Activated CD4-positive, alpha-beta T cell treated with anti-CD3 and anti-CD28 coated beads, Interleukin-2, amount 10 ng/mL, durations not matched to agents 7 days and 5 days (primary cell): ENCODE data around the gene NFKBIB. TPM values are rescaled to one million over a fixed set of nuclear protein-coding genes. Genes with fewer than 3 reads are reported as not detected.
"Not testable (repeated sequence)": the region's sequence is repeated elsewhere in the genome, so short reads cannot be mapped to it uniquely, and the experiment has no call there.

ENCODE experiments used
- CTCF ChIA-PET: fragments of 350-600 bp; sonication (Branson Sonifier 250); formaldehyde crosslinking; loops from one replicate; lab custom pipeline; 2021; ENCODE audit warnings: antibody characterized with exemption; lab: Charles Lee
- POLR2A ChIA-PET: fragments of 350-600 bp; sonication (Branson Sonifier 250); formaldehyde crosslinking; loops from one replicate; lab custom pipeline; 2021; ENCODE audit warnings: antibody characterized with exemption; lab: Charles Lee
- DNase-seq: peaks from one replicate; pipeline ENCODE4 v3.0.0-alpha.2; 2020
- H3K27ac Mint-ChIP-seq: one replicate; pipeline ENCODE4 v1.8.0; 2021; ENCODE audit warnings: mild to moderate bottlenecking, moderate library complexity, mixed read lengths
- H3K27me3 Mint-ChIP-seq: one replicate; pipeline ENCODE4 v1.8.0; 2021; ENCODE audit warnings: mixed read lengths
- H3K36me3 Mint-ChIP-seq: one replicate; pipeline ENCODE4 v1.8.0; 2021; ENCODE audit warnings: low read depth, mixed read lengths
- H3K4me1 Mint-ChIP-seq: one replicate; pipeline ENCODE4 v1.8.0; 2021; ENCODE audit warnings: mixed read lengths
- H3K4me3 Mint-ChIP-seq: one replicate; pipeline ENCODE4 v1.8.0; 2021; ENCODE audit warnings: mild to moderate bottlenecking, moderate library complexity, mixed read lengths
- H3K9me3 Mint-ChIP-seq: one replicate; pipeline ENCODE4 v1.8.0; 2021; ENCODE audit warnings: mixed read lengths
- total RNA-seq, 2 experiments: library from RNA; stranded (reverse); gene quantifications; one replicate each; pipeline ENCODE4 v1.2.3, GENCODE V29; 2021

NFKBIB gene, protein sequence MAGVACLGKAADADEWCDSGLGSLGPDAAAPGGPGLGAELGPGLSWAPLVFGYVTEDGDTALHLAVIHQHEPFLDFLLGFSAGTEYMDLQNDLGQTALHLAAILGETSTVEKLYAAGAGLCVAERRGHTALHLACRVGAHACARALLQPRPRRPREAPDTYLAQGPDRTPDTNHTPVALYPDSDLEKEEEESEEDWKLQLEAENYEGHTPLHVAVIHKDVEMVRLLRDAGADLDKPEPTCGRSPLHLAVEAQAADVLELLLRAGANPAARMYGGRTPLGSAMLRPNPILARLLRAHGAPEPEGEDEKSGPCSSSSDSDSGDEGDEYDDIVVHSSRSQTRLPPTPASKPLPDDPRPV
- total RNA-seq: 10 to 100 TPM; 31.6 to 32.2 TPM

DNA sequence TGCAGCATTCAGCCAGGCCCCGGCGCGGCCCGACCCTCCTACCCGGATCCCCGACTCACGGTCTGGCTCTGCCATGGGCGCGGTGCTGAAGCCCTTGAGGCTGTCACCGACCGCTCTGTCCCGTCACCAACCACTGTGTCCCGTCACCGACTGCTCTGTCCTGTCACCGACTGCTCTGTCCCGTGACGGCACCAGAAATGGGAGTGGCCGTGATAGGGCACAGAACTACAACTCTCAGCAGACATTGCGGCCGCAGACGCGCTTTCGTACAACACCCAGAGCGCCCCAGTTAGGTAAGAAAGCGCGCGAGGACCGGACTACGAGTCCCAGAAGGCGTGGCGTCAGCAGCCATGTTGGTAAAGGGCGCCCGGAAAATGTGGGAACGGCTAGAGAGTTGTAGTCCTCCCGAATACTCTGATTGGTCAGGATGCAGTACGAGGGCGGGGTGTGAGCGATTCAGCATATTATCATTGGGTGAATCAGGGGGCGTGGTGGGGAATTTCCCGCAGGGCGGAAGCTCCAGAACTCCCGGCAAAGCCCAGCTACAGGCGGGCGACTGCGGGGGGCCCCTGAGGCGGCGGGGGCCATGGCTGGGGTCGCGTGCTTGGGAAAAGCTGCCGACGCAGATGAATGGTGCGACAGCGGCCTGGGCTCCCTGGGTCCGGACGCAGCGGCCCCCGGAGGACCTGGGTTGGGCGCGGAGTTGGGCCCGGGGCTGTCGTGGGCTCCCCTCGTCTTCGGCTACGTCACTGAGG, at the start of gene NFKBIB, which contains the start of gene SIRT2:
Gene NFKBIB (plus strand): TSS at position 523 of the 755 bp plus-strand sequence. CDS start 64 bp downstream, at position 587.
Gene SIRT2 (minus strand): TSS at position 172 of the 755 bp plus-strand sequence. CDS start 97 bp downstream, at position 75.
- Mint-ChIP-seq H3K27me3 (no peaks in the 10 kb centered on the region), H3K27ac (peak within 1 kb of the TSS; percentile 96), H3K36me3 (peaks cover 16% of the 10 kb centered on the region), H3K4me1 (peaks cover 41% of the 10 kb centered on the region), H3K4me3 (peak within 1 kb of the TSS; percentile 92), H3K9me3 (no peaks in the 10 kb centered on the region)
- POLR2A ChIA-PET: interaction anchor here (0.5 kb wide), 1 partner anchor 107 kb away, joined by 3 read pairs; no protein-coding TSS in a partner anchor
- CTCF ChIA-PET: interaction anchor here (0.6 to 2.3 kb wide), 5 partner anchors 12 to 57 kb away, joined by 3 to 16 read pairs (median 3); partner anchors contain the start of genes MRPS12 and SARS2
- peak; percentile 100 for DNase-seq

DNA sequence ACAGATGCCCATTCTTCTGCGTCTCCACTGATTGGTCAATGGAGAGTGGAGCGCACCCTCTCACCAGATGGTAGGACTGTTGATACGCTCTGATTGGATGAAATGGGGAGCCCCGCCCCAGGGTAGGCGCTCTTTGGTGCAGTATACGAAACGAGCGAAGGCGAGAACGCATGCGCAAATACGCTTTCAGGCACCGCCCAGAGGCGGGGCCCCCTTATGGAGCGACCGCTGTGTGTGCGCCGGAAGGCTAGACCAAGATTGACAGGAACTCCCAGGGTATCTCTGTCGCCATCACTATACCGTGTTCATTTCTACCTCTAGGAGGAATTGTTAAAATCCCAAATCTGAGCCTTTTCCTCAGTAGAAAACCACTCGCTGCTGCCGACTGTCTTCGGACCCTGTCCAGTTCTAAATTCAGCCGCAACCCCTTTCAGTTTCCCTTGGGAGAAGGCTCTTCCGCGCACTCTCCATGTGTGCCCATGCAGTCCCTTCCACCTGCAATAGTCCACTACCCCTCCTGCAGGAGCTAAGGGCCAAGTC, 49.3 kb upstream of the NFKBIB start:
- H3K27me3 Mint-ChIP-seq: no peaks in the 10 kb centered on the region
- H3K9me3 Mint-ChIP-seq: no peaks in the 10 kb centered on the region
- H3K27ac Mint-ChIP-seq: peak overlapping the region; percentile 100
- DNase-seq: peak; percentile 100
- CTCF ChIA-PET: no interaction called here
- peaks cover 48% of the 10 kb centered on the region for H3K4me1 Mint-ChIP-seq
- H3K36me3 Mint-ChIP-seq: peaks cover 33% of the 10 kb centered on the region
- peak overlapping the region; percentile 94 for H3K4me3 Mint-ChIP-seq
- POLR2A ChIA-PET: no interaction called here

DNA sequence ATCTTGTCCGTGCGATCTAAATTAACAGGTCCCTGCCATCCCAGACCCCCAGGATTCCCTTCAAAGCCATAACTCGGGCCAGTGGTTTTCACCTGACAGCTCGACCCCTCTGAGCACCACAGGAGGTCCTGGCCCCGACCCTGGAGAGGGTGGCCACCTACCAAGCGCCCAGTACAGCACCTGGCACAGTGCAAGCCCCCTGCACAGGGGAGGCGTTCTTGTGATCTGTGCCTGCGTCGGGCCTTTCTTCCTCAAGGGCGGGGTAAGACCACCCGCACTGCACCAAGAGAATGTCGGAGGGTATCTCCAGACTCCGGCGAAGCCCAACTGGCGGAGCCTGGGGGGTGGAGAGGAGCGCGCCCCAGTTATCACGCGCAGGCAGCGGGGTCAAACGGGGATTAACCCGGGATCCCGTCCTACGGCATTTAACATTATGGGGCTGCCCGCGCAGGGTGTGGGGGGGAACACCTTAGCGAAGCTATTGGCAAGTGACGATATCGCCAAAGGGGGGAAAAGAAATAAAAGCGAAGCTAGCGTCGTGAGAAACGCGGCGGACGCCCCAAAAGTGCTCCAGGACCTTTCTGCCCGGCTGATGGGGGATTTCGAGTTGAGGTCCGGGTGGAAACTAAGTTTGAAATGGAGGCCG, 48.7 kb upstream of the NFKBIB start:
- H3K36me3 Mint-ChIP-seq: peaks cover 27% of the 10 kb centered on the region
- H3K4me3 Mint-ChIP-seq: peak overlapping the region; percentile 94
- H3K4me1 Mint-ChIP-seq: peaks cover 42% of the 10 kb centered on the region

DNA sequence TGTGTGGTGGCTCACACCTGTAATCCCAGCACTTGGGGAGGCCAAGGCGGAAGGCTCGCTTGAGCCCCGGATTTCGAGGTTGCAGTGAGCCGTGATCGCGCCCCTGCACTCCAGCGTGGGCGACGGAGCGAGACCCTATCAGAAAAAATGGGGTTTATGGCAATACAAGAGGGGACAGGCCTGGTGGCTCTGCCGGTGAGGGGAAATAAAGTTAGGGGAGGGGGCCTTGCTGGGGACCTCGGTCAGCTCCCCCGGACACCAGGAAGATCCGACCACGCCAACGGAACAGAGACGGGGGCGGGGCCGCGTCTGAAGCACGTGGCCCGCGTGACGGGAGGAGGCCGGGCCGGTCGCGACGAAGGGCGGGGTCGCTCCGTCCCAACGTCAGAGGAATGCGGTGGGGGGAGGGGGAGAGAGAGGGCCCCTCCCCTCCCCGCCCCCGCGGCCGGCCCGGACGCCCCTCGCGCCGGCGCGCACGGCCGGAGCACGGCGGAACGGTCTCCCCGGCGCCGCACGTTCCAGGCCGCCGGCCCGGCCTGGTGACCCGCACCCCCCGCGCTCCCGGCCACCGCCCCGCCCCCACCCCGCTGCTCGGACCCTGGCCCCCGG, 48.0 kb upstream of the NFKBIB start:
- DNase-seq: peak; percentile 93
- CTCF ChIA-PET: interaction anchor here (0.6 to 2.6 kb wide), 3 partner anchors 11 to 222 kb away, joined by 3 to 11 read pairs (median 5); no protein-coding TSS in a partner anchor
- no peaks in the 10 kb centered on the region for H3K9me3 Mint-ChIP-seq
- H3K4me1 Mint-ChIP-seq: peaks cover 44% of the 10 kb centered on the region
- H3K4me3 Mint-ChIP-seq: peak overlapping the region; percentile 94
- peaks cover 23% of the 10 kb centered on the region for H3K36me3 Mint-ChIP-seq
- no peaks in the 10 kb centered on the region for H3K27me3 Mint-ChIP-seq
- POLR2A ChIA-PET: interaction anchor here (0.6 kb wide), 2 partner anchors 456 to 552 kb away, joined by 3 read pairs; no protein-coding TSS in a partner anchor
- peak overlapping the region; percentile 100 for H3K27ac Mint-ChIP-seq

More for the DNA sequence above, 48.7 kb upstream of the NFKBIB start:
- ChIA-PET CTCF (interaction anchor here (0.6 to 2.6 kb wide), 2 partner anchors 19 to 221 kb away, joined by 3 to 11 read pairs; no protein-coding TSS in a partner anchor), POLR2A (interaction anchor here (0.6 kb wide), 1 partner anchor 456 kb away, joined by 3 read pairs; no protein-coding TSS in a partner anchor)
- peak overlapping the region; percentile 100 for H3K27ac Mint-ChIP-seq
- H3K9me3 Mint-ChIP-seq: no peaks in the 10 kb centered on the region
- no peaks in the 10 kb centered on the region for H3K27me3 Mint-ChIP-seq
- peak; percentile 27 for DNase-seq

DNA sequence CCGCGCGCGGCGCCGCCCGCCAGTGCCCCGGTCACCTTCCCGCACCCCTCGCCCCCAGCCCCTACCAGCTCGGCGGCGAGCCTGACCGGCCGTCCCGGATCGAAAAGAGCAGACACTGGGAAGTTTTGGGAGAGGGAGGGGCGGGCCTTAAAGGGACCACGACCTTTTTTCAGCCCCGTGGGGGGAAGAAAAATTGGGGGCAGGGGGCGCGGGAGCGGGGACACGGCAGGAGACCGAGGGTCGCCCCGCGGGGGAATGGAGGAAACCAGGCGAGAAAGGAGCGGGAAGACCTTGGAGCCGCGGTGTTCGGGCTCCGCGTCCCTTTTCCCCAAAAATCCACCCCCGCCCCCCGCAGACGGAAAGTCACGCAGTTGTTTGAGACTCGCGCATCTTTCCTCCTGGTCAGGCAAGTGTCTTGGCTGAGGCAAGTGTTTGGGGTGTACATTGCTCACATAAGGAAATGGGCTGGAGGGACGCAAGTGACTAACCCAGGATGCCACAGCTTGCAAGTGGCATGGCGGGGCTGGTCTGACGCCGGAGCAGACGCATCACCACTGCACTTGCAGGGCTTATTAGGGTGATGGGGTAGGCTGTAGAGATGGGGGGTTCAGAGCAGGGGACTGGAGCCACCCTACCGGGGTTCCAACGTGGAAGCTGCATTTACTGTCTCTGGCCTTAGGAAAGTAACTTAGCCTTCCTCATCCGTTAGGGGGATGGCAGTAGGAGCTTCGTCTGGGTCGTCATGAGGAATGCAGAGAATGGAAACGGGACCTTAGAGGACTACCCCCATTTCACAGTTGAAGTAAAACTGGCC, 47.3 kb upstream of the NFKBIB start:
- ChIA-PET POLR2A (interaction anchor here (0.6 kb wide), 1 partner anchor 551 kb away, joined by 3 read pairs; no protein-coding TSS in a partner anchor), CTCF (interaction anchor here (1.0 to 2.6 kb wide), 5 partner anchors 8 to 79 kb away, joined by 3 to 11 read pairs (median 3); partner anchors contain the start of genes MRPS12 and NFKBIB)
- peak overlapping the region; percentile 94 for H3K4me3 Mint-ChIP-seq
- H3K27ac Mint-ChIP-seq: peak overlapping the region; percentile 98
- H3K27me3 Mint-ChIP-seq: no peaks in the 10 kb centered on the region
- DNase-seq: peak; percentile 63
- peaks cover 45% of the 10 kb centered on the region for H3K4me1 Mint-ChIP-seq
- H3K9me3 Mint-ChIP-seq: no peaks in the 10 kb centered on the region
- peaks cover 16% of the 10 kb centered on the region for H3K36me3 Mint-ChIP-seq

DNA sequence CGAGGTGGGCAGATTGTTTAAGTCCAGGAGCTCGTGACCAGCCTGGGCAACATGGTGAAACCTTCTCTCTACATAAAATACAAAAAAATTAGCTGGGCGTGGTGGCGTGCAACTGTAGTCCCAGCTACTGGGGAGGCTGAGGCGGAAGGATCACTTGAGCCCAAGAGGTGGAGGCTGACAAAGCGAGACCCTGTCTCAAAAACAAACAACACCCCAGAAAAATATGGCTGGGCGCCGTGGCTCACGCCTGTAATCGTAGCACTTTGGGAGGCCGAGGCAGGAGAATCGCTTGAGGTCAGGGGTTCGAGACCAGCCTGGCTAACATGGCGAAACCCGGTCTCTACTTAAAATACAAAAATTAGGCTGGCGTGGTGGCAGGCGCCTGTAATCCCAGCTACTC, 46.6 kb upstream of the NFKBIB start:
- H3K9me3 Mint-ChIP-seq: no peaks in the 10 kb centered on the region
- peaks cover 10% of the 10 kb centered on the region for H3K36me3 Mint-ChIP-seq
- DNase-seq: no peak
- H3K27me3 Mint-ChIP-seq: no peaks in the 10 kb centered on the region
- H3K27ac Mint-ChIP-seq: peak overlapping the region; percentile 98
- H3K4me3 Mint-ChIP-seq: peak overlapping the region; percentile 94
- POLR2A ChIA-PET: no interaction called here
- peaks cover 44% of the 10 kb centered on the region for H3K4me1 Mint-ChIP-seq
- CTCF ChIA-PET: interaction anchor here (1.0 to 2.6 kb wide), 7 partner anchors 9 to 83 kb away, joined by 3 to 11 read pairs (median 3); partner anchors contain the start of genes MRPS12 and NFKBIB

DNA sequence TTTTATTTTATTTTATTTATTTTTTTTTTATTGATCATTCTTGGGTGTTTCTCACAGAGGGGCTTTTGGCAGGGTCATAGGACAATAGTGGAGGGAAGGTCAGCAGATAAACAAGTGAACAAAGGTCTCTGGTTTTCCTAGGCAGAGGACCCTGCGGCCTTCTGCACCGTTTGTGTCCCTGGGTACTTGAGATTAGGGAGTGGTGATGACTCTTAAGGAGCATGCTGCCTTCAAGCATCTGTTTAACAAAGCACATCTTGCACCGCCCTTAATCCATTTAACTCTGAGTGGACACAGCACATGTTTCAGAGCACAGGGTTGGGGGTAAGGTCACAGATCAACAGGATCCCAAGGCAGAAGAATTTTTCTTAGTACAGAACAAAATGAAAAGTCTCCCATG, 44.8 kb upstream of the NFKBIB start:
- POLR2A ChIA-PET, H3K27me3 Mint-ChIP-seq, H3K9me3 Mint-ChIP-seq, CTCF ChIA-PET, H3K4me3 Mint-ChIP-seq, H3K27ac Mint-ChIP-seq, H3K36me3 Mint-ChIP-seq, DNase-seq: not testable (repeated sequence)
- H3K4me1 Mint-ChIP-seq: peaks cover 41% of the 10 kb centered on the region

DNA sequence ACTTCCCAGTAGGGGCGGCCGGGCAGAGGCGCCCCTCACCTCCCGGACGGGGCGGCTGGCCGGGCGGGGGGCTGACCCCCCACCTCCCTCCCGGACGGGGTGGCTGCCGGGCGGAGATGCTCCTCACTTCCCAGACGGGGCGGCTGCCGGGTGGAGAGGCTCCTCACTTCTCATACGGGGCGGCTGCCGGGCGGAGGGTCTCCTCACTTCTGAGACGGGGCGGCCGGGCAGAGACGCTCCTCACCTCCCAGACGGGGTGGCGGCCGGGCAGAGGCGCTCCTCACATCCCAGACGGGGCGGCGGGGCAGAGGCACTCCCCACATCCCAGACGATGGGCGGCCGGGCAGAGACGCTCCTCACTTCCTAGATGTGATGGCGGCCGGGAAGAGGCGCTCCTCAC, 44.0 kb upstream of the NFKBIB start:
- H3K4me3 Mint-ChIP-seq, H3K9me3 Mint-ChIP-seq, H3K36me3 Mint-ChIP-seq, CTCF ChIA-PET, H3K27me3 Mint-ChIP-seq, DNase-seq, POLR2A ChIA-PET, H3K27ac Mint-ChIP-seq: not testable (repeated sequence)
- H3K4me1 Mint-ChIP-seq: peaks cover 42% of the 10 kb centered on the region

DNA sequence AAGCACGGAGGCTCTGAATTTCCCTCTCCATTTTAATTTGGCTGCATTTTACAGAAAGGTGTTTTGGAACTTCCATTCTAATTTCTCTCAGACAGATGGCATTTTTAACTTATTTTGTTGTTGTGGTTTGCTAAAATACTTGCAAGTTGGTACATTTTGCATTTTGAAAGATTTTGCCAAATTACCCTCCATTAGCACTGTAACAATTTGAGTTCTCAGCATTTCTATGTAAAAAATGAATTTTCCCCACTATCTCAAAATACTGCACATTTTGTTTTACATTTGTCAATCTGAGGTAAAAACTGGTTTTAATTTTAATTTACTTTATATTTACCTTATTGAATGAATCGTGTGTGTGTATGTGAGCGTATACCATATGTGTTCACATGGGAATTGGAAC, 43.0 kb upstream of the NFKBIB start:
- H3K36me3 Mint-ChIP-seq: no peaks in the 10 kb centered on the region
- ChIA-PET POLR2A (interaction anchor here (0.6 to 0.9 kb wide), 3 partner anchors 8 to 423 kb away, joined by 4 read pairs; no protein-coding TSS in a partner anchor), CTCF (interaction anchor here (0.6 to 2.4 kb wide), 5 partner anchors 9 to 134 kb away, joined by 3 to 12 read pairs (median 4); partner anchors contain the start of genes MRPS12 and SARS2)
- H3K27me3 Mint-ChIP-seq: no peaks in the 10 kb centered on the region
- peak overlapping the region; percentile 88 for H3K27ac Mint-ChIP-seq
- no peaks in the 10 kb centered on the region for H3K9me3 Mint-ChIP-seq
- H3K4me3 Mint-ChIP-seq: no peak overlapping the region
- no peak for DNase-seq
- H3K4me1 Mint-ChIP-seq: peaks cover 36% of the 10 kb centered on the region

DNA sequence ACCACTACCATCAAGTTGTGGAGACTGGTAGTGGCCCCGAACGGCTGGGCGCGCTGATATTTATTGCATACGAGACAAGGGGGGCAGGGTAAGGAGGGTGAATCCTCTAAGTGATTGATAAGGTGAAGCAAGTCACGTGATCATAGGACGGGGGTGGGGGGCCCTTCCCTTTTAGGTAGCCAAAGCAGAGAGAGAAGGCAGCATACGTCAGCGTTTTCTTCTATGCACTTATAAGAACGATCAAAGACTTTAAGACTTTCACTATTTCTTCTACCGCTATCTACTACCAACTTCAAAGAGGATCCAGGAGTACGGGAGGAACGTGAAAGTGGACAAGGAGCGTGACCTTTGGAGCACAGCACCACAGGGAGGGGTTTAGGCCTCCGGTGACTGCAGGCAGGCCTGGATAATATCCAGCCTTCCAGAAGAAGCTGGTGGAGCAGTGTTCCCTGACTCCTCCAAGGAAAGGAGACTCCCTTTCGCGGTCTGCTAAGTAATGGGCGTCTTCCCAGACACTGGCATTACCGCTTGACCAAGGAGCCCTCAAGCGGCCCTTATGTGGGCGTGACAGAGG, 40.1 kb upstream of the NFKBIB start:
- H3K27ac Mint-ChIP-seq, H3K9me3 Mint-ChIP-seq, H3K36me3 Mint-ChIP-seq, POLR2A ChIA-PET, DNase-seq, H3K4me3 Mint-ChIP-seq, H3K27me3 Mint-ChIP-seq, CTCF ChIA-PET: not testable (repeated sequence)
- peaks cover 40% of the 10 kb centered on the region for H3K4me1 Mint-ChIP-seq
